ENCODE measurements around the gene EVC2.

GRCh38 chr4:5693871-5694270 is 14.5 kb downstream of the EVC2 start:
- no peak for TF ChIP-seq USF2 (IDR thresholded peaks at IDR 0.05; ENCODE audit: borderline replicate concordance, low read depth, low read length)
- no peak for TF ChIP-seq POLR2AphosphoS5 (IDR thresholded peaks at IDR 0.05; ENCODE audit: low read length)
- no peak for TF ChIP-seq LARP7 (IDR thresholded peaks at IDR 0.05)
- no peak for TF ChIP-seq CTCF (IDR thresholded peaks at IDR 0.05 in 2 of 3, conservative IDR thresholded peaks at IDR 0.05 in 1 of 3; ENCODE audit: control insufficient read depth in 2 of 3, extremely low read depth in 1 of 3, insufficient read depth in 1 of 3, low read depth in 3 of 3, low read length in 3 of 3)
- TF ChIP-seq POLR2A (IDR thresholded peaks at IDR 0.05; ENCODE audit: low read depth, low read length), result no peak

Data from GM12878 (cell line).